Measurements from ENCODE around the gene CTTN. TPM values are rescaled to one million over a fixed set of nuclear protein-coding genes. Genes with fewer than 3 reads are reported as not detected.

The CTTN gene
- total and polyA plus RNA-seq, 2 of the 13 experiments (the other 11 are each of a cell fraction or from before 2014, with no cell fraction given) = 84.4 to 114 TPM

GRCh38 chr11:70420008-70420464, 21.7 kb downstream of the CTTN start:
- Histone ChIP-seq H3K9ac (ENCODE audit: insufficient read depth, low read depth, low read length) (no peak overlapping the region), H3K4me1 (ENCODE audit: insufficient read depth, low read length) (no peaks in the 10 kb centered on the region), H3K9me3 (ENCODE audit: low read length) (no peaks in the 10 kb centered on the region), H2AFZ (ENCODE audit: low read length) (no peak overlapping the region), H3K27me3 (ENCODE audit: control insufficient read depth in 1 of 2, insufficient read depth in 2 of 2, low read length in 2 of 2) (no peaks in the 10 kb centered on the region), H3K4me3 (replicated peaks in 1 of 3; ENCODE audit: insufficient read depth in 1 of 3, low read depth in 2 of 3, low read length in 3 of 3) (no peak overlapping the region), H4K20me1 (ENCODE audit: insufficient read depth, low read length) (no peaks in the 10 kb centered on the region), H3K79me2 (ENCODE audit: insufficient read depth, low read length) (no peaks in the 10 kb centered on the region), H3K27ac (ENCODE audit: extremely low read length, insufficient read depth, low read length) (no peak overlapping the region), H3K36me3 (replicated peaks in 1 of 2; ENCODE audit: control insufficient read depth in 1 of 2, insufficient read depth in 2 of 2, low read length in 2 of 2) (peaks cover 46 to 87% of the 10 kb centered on the region in 2 experiments), H3K4me2 (ENCODE audit: low read depth, low read length) (no peak overlapping the region)
- in situ Hi-C loops (cut with HindIII; ENCODE audit: extremely low pct_ligation_motif_present, low pct_unique_long_range_greater_than_20kb) (no loop called here), intact Hi-C loops (cut with micrococcal nuclease; ENCODE audit: unreplicated experiment) (no loop called here)
- ChIA-PET CTCF (ENCODE audit: low intra/inter-chr PET ratio, low total read pairs) (no interaction called here), POLR2A (no interaction called here)
- FAIRE-seq (no peak), DNase-seq (ENCODE audit: low spot score) (no peak), ATAC-seq (no peak)
- TSS peak; percentile 45 for BruUV-seq (replicated peaks)
- TF ChIP-seq, protein P1, sequence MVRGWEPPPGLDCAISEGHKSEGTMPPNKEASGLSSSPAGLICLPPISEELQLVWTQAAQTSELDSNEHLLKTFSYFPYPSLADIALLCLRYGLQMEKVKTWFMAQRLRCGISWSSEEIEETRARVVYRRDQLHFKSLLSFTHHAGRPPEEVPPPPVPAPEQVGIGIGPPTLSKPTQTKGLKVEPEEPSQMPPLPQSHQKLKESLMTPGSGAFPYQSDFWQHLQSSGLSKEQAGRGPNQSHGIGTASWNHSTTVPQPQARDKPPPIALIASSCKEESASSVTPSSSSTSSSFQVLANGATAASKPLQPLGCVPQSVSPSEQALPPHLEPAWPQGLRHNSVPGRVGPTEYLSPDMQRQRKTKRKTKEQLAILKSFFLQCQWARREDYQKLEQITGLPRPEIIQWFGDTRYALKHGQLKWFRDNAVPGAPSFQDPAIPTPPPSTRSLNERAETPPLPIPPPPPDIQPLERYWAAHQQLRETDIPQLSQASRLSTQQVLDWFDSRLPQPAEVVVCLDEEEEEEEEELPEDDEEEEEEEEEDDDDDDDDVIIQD (CRISPR knock-in tag; IDR thresholded peaks at IDR 0.05; ENCODE audit: low read depth) = no peak
- TF ChIP-seq MYPOP (CRISPR knock-in tag; IDR thresholded peaks at IDR 0.05) (no peak), ZMYM2 (CRISPR knock-in tag; IDR thresholded peaks at IDR 0.05) (no peak), SSRP1 (CRISPR knock-in tag; IDR thresholded peaks at IDR 0.05) (no peak), HOXD1 (CRISPR knock-in tag; IDR thresholded peaks at IDR 0.05) (no peak), ZNF253 (CRISPR knock-in tag; IDR thresholded peaks at IDR 0.05; ENCODE audit: borderline replicate concordance) (no peak), XRCC5 (optimal IDR thresholded peaks at IDR 0.05; ENCODE audit: low read length) (no peak), MEIS1 (CRISPR knock-in tag; IDR thresholded peaks at IDR 0.05; ENCODE audit: borderline replicate concordance) (no peak)
- over 99% methylated on average over 14 of the region's 14 CpGs for WGBS (ENCODE audit: low lambda C conversion rate)

All from HepG2 (cell line).